Measurements from ENCODE around the gene IL1RAPL2.

GRCh38 chrX:105211066-105211575 is 645.1 kb downstream of the IL1RAPL2 start:
- TF ChIP-seq MAZ (IDR thresholded peaks at IDR 0.05; ENCODE audit: borderline replicate concordance, low read depth, low read length) (no peak), CTCF (conservative IDR thresholded peaks at IDR 0.05; ENCODE audit: low read depth, low read length) (no peak), RCOR1 (IDR thresholded peaks at IDR 0.05; ENCODE audit: insufficient replicate concordance, low read length) (no peak), CHD1 (IDR thresholded peaks at IDR 0.05; ENCODE audit: low read depth, low read length) (no peak), CEBPB (IDR thresholded peaks at IDR 0.05; ENCODE audit: low read depth, low read length) (no peak), RAD21 (IDR thresholded peaks at IDR 0.05; ENCODE audit: low read length) (no peak), NFE2L2 (IDR thresholded peaks at IDR 0.05; ENCODE audit: low read depth, low read length) (no peak)
